ENCODE results near the gene RBSN.

GRCh38 chr3:15023249-15023648 lies 75.7 kb downstream of the RBSN start:
- TF ChIP-seq POLR2A (IDR thresholded peaks at IDR 0.05), result no peak
- TF ChIP-seq CTCF (IDR thresholded peaks at IDR 0.05), result no peak

Measured in breast epithelium (tissue), 3 donors.